ENCODE data around the gene DNASE1L2.

Gene DNASE1L2

DNA sequence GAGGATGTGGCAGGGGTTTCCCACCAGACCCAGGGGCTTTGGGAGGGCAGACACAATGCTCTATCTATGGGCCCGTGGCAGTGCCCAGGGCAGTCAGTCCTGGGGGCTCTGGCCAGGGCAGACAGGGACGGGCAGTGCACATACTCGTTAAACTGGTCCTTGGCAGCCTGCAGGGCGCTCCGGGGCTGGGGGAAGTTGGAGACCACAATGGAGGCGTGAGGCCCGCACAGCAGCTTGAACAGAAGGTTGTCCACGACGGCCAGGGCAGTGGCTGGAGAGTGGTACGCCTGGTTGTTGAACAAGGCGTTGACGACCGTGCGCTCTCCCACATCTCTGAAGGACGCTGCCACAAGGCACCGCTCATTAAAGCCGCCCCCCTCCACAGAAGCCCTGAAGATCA, 50.3 kb downstream of the DNASE1L2 start:
- no peak for DNase-seq (ENCODE audit: low read depth)
- TF ChIP-seq MAX (IDR thresholded peaks at IDR 0.05; ENCODE audit: low read depth, low read length) (no peak), POLR2A (IDR thresholded peaks at IDR 0.05; ENCODE audit: extremely low read depth, insufficient read length) (no peak), MYC (IDR thresholded peaks at IDR 0.05; ENCODE audit: low read depth, low read length) (no peak), CTCF (IDR thresholded peaks at IDR 0.05; ENCODE audit: low read depth, low read length) (no peak)
- H3K4me3 ChIP-seq (ENCODE audit: low read depth, low read length), result no peak overlapping the region

- TF ChIP-seq CTCF (IDR thresholded peaks at IDR 0.05; ENCODE audit: low read depth, low read length), result no peak
- TF ChIP-seq MAX (IDR thresholded peaks at IDR 0.05; ENCODE audit: low read depth, low read length), result no peak
- TF ChIP-seq POLR2A (IDR thresholded peaks at IDR 0.05; ENCODE audit: extremely low read depth, insufficient read length), result no peak
- TF ChIP-seq MYC (IDR thresholded peaks at IDR 0.05; ENCODE audit: low read depth, low read length), result no peak
- DNase-seq (ENCODE audit: low read depth), result no peak
- H3K4me3 ChIP-seq (ENCODE audit: low read depth, low read length), result no peak overlapping the region
These were observed 51.8 kb downstream of the DNASE1L2 start for GRCh38 chr16:2287916-2288547.

All from NB4 (cell line).